ENCODE results near the gene SLC22A17.

SLC22A17 gene

DNA sequence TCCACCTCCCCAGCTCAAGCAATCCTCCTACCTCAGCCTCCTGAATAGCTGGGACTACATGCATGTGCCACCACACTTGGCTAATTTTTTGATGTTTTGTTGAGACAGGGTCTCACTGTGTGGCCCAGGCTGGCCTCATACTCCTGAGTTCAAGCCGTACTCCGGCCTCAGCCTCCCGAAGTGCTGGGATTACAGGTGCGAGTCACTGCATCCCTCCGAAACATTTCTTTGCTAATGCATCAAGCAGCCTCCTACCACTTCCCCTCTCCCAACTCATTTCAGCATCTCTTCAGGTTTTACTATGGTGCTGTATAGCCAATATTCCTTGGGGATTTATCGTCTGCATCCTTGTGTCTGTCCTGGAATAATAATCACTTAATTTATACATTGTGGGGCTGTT, 2.3 kb upstream of the SLC22A17 start:
- DNase-seq (ENCODE audit: low spot score), result no peak
- TF ChIP-seq, protein P1, sequence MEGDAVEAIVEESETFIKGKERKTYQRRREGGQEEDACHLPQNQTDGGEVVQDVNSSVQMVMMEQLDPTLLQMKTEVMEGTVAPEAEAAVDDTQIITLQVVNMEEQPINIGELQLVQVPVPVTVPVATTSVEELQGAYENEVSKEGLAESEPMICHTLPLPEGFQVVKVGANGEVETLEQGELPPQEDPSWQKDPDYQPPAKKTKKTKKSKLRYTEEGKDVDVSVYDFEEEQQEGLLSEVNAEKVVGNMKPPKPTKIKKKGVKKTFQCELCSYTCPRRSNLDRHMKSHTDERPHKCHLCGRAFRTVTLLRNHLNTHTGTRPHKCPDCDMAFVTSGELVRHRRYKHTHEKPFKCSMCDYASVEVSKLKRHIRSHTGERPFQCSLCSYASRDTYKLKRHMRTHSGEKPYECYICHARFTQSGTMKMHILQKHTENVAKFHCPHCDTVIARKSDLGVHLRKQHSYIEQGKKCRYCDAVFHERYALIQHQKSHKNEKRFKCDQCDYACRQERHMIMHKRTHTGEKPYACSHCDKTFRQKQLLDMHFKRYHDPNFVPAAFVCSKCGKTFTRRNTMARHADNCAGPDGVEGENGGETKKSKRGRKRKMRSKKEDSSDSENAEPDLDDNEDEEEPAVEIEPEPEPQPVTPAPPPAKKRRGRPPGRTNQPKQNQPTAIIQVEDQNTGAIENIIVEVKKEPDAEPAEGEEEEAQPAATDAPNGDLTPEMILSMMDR (IDR thresholded peaks at IDR 0.05; ENCODE audit: extremely low read depth, missing control alignments), result no peak

DNA sequence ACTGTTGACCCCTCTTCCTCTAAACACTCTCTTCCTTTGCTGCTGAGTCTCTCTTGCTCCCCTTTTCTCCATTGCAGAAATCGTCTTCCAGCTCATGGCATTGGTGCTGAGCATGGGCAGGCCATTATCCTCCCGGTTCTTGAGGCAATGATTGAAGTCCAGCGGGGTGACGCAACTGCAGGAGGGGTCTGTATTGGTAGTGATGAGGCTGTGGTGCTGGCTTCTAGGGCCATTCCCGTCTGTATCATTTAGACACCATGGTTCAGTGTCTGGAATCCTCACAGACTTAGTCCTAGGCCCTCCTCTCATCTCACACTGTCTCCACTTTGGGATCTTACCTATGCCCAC, 720 bp upstream of the SLC22A17 start:
- no peak for DNase-seq (ENCODE audit: low spot score)
- TF ChIP-seq, protein P1 (IDR thresholded peaks at IDR 0.05; ENCODE audit: extremely low read depth, missing control alignments), result no peak

DNA sequence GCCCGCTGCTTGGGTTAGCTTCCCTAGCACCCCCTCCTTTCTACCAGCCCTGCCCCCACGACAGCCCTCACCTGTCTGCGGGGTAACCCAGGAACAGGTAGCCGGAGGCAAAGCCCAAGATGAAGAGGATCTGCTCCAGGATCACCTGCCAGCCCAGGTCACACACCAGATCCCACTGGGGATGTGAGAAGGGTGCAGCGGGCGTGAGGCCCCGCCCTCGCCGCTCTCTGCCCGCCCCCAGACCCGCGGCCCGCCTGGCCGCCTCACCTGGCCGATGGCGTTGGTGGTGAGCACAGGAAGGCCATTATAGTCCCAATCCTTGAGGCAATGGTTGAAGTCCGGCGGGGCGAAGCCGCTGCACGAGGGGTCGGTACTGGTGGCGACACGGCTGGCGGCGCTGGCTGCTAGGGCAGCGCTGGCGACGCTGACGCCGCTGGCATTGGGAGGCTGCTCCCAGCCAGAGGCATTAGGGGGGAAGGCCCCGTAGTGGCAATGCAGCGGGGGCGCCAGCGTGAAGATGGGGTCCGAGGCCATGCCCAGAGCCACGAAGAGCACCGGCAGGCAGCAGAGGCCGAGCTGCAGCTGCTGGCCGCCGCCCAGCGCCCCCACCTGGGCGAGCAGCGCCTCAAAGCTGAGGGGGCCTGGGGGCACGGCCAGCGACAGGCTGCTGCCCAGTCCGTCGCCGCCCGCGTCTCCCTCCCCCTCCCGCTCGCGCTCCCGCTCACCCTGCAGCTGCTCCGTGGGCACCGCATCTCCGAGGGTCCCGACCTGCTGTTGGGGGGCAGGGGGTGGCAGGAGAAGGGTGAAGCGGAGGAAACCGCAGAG, 794 bp downstream of the SLC22A17 start:
- DNase-seq (ENCODE audit: low spot score), result peak; percentile 23
- TF ChIP-seq, protein P1 (IDR thresholded peaks at IDR 0.05; ENCODE audit: extremely low read depth, missing control alignments), result no peak

DNA sequence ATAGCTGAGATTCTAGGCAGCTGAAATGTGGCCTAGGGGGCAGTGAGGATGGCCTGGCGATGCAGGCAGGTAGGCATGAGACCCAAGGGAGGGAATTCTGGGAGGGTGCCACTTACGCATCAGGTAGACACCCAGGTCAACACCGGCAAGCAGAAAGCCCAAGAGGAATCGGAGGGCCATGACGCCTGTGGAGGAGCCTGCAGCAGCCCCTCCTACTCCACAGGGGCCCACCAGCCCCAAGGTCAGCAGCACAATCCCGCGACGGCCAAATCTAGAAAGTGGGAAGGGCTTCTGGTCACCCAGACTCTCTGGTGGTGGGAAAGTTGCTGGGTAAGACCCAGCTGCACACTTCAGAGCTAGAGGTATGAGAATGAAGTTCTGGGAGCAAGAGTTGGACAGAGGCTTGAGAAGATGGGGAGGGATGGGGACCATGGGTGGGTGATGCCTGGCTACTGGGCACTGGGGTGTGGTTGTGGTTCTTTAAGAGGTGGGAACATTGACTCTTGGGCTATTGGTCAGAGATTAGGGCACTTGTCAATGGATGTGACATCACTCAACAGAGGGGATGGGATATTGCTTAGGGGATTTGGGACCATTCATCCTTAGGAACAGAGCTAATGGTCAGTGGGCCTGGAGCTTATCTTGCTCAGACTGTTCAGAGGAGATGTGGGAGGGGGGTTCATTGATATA, 3.4 kb downstream of the SLC22A17 start:
- peak; percentile 30 for DNase-seq (ENCODE audit: low spot score)
- TF ChIP-seq, protein P1 (IDR thresholded peaks at IDR 0.05; ENCODE audit: extremely low read depth, missing control alignments), result no peak

DNA sequence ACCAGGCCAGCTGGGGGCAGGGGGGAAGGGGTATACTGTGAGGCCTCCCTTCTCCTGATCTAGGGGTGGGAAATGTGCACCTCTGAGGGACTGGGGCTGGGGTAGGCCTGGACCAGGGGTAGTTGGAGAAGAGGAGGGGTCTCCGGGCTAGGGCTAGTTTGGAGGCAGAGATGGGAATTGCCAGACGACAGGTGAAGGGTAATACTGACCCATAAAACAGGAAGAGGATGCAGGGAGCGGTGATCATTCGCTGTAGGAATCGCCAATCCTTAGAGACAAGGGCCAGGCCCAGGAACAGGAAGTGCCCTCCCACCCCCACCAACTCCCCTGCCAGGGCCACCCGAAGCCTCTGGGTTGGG, 4.4 kb downstream of the SLC22A17 start:
- peak; percentile 13 for DNase-seq (ENCODE audit: low spot score)

DNA sequence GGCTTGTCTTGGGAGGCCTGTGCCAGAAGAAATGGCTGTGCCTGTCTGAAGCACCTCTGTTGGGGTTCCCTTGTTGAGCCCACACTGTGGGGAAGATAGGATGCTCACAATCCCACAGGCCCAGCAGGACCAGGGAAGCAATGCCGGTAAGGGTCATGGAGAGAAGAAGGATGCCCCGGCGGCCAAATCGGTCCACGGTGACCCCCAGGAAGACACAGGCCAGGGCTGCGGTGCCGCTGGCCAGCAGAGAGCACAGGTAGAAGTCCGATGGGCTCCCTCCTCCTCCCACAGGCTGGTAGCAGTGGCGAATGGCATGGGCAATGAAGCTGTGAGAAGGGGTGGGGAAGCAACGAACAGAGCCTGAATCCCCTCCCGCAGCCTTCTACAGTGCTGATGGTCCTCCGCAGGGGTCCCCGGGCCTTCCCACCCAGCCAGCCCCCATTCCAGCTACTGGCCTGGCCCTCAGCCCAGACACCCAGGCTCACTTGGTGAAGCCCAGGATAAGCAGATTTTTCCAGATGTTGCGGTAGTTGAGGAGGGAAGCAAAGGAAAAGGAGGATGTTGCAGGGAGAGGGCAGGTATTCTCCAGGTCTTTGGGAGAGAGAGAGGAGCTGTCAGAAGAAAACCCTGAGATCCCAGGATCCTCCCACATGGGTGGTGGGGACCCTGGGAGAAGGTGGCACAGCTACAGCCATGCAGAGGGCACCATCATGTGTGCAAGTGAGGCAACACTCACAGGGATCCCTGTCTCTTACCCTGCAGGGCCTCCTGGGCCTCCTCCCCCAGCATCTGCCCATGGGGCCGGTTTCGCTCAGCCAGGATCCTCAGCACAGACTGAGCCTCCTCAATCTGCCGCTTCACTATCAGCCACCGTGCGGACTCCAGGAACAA, 5.0 kb downstream of the SLC22A17 start:
- TF ChIP-seq, protein P1 (IDR thresholded peaks at IDR 0.05; ENCODE audit: extremely low read depth, missing control alignments), result no peak
- DNase-seq (ENCODE audit: low spot score), result peak; percentile 22

More for the DNA sequence above, 4.4 kb downstream of the SLC22A17 start:
- TF ChIP-seq, protein P1 (IDR thresholded peaks at IDR 0.05; ENCODE audit: extremely low read depth, missing control alignments), result no peak
